ENCODE results near the gene DCHS1.

- TF ChIP-seq EZH2phosphoT487 (IDR thresholded peaks at IDR 0.05; ENCODE audit: insufficient read depth, low read depth) (no peak), EZH2 (IDR thresholded peaks at IDR 0.05; ENCODE audit: insufficient read depth, poor library complexity, severe bottlenecking) (no peak)
Observed at GRCh38 chr11:6640036-6640984, 15.3 kb downstream of the DCHS1 start.
